EL (cell line): ENCODE data around the gene LRRC25.

Experiments
- DNase-seq: peaks from one replicate; pipeline ENCODE4 v3.0.0-alpha.2; 2016

LRRC25 gene

GRCh38 chr19:18435842-18436670, 38.6 kb upstream of the LRRC25 start:
- DNase-seq: no peak

GRCh38 chr19:18435178-18435841, 37.9 kb upstream of the LRRC25 start:
- DNase-seq: no peak

- DNase-seq: no peak
Observed at GRCh38 chr19:18434411-18435175, 37.2 kb upstream of the LRRC25 start.

GRCh38 chr19:18433735-18434398, 36.4 kb upstream of the LRRC25 start:
- no peak for DNase-seq

GRCh38 chr19:18433015-18433691, 35.7 kb upstream of the LRRC25 start:
- DNase-seq: no peak

GRCh38 chr19:18432275-18433014, 35.0 kb upstream of the LRRC25 start:
- no peak for DNase-seq

GRCh38 chr19:18431351-18432197, 34.2 kb upstream of the LRRC25 start:
- no peak for DNase-seq

GRCh38 chr19:18430417-18431144, 33.2 kb upstream of the LRRC25 start:
- no peak for DNase-seq

GRCh38 chr19:18429717-18430416, 32.4 kb upstream of the LRRC25 start:
- DNase-seq: no peak

GRCh38 chr19:18428787-18429674, 31.6 kb upstream of the LRRC25 start:
- peak; percentile 86 for DNase-seq

GRCh38 chr19:18428173-18428786, 30.9 kb upstream of the LRRC25 start:
- no peak for DNase-seq

- DNase-seq: no peak
Observed at GRCh38 chr19:18427743-18428113, 30.3 kb upstream of the LRRC25 start.

- no peak for DNase-seq
Observed at GRCh38 chr19:18427080-18427742, 29.8 kb upstream of the LRRC25 start.

- no peak for DNase-seq
Observed at GRCh38 chr19:18426416-18426767, 29.0 kb upstream of the LRRC25 start.

GRCh38 chr19:18425515-18426415, 28.3 kb upstream of the LRRC25 start:
- peak; percentile 83 for DNase-seq

GRCh38 chr19:18424890-18425514, 27.6 kb upstream of the LRRC25 start:
- no peak for DNase-seq
